AG04449 (cell line): ENCODE measurements around the gene NFIX.

Experiments used
- CTCF ChIA-PET: fragments of 350-600 bp; formaldehyde crosslinking; extraction: SDS; loops from one replicate; lab custom pipeline; 2021; ENCODE audit warnings: antibody characterized with exemption; lab: Yijun Ruan, JAX
- POLR2A ChIA-PET: fragments of 400-600, 350-600 bp; formaldehyde crosslinking; extraction: SDS; loops from one replicate; lab custom pipeline; 2020; ENCODE audit warnings: antibody characterized with exemption, inconsistent platforms; lab: Yijun Ruan, JAX
- DNase-seq: peaks from one replicate; pipeline ENCODE4 v3.0.0-alpha.2; 2010; ENCODE audit warnings: low read depth, low spot score
- H3K4me3 ChIP-seq: 2 replicates; pipeline ENCODE4 v1.5.1; 2011; ENCODE audit warnings: low read depth, mild to moderate bottlenecking, control low read depth, low read length
- CTCF ChIP-seq: IDR thresholded peaks from one replicate; pipeline ENCODE4 v1.5.1; 2011; ENCODE audit warnings: mild to moderate bottlenecking, moderate library complexity, low read length, control low read depth, inconsistent platforms; ENCODE audit not compliant: insufficient read depth; ENCODE audit errors: missing control alignments

The NFIX gene

GRCh38 chr19:13129384-13129783, 134.1 kb downstream of the NFIX start:
- CTCF ChIA-PET = interaction anchor here (1.2 to 2.2 kb wide), 4 partner anchors 10 to 164 kb away, joined by 6 to 9 read pairs (median 6); no protein-coding TSS in a partner anchor
- TF ChIP-seq CTCF = no peak
- H3K4me3 ChIP-seq = no peak overlapping the region
- POLR2A ChIA-PET = interaction anchor here (0.6 to 1.0 kb wide), 2 partner anchors 15 to 269 kb away, joined by 3 to 4 read pairs; no protein-coding TSS in a partner anchor
- DNase-seq = no peak

GRCh38 chr19:13130886-13131490, 135.7 kb downstream of the NFIX start:
- ChIA-PET CTCF (interaction anchor here (0.7 to 2.3 kb wide), 5 partner anchors 17 to 166 kb away, joined by 4 to 9 read pairs (median 6); no protein-coding TSS in a partner anchor), POLR2A (interaction anchor here (1.2 to 2.3 kb wide), 3 partner anchors 10 to 27 kb away, joined by 3 to 8 read pairs (median 4); partner anchors contain the start of genes IER2 and STX10)
- no peak overlapping the region for H3K4me3 ChIP-seq
- TF ChIP-seq CTCF = no peak
- no peak for DNase-seq

- POLR2A ChIA-PET = interaction anchor here (0.7 to 2.3 kb wide), 7 partner anchors 10 to 1250 kb away, joined by 3 to 8 read pairs (median 4); partner anchors contain the start of genes IER2, NACC1 and STX10
- TF ChIP-seq CTCF = no peak
- no peak for DNase-seq
These were observed 137.4 kb downstream of the NFIX start for GRCh38 chr19:13132471-13133180.

GRCh38 chr19:13133241-13133870, 138.1 kb downstream of the NFIX start:
- DNase-seq = no peak
- ChIA-PET CTCF (interaction anchor here (0.9 to 2.3 kb wide), 7 partner anchors 9 to 156 kb away, joined by 3 to 9 read pairs (median 3); no protein-coding TSS in a partner anchor), POLR2A (interaction anchor here (0.6 to 2.3 kb wide), 3 partner anchors 17 to 1495 kb away, joined by 4 to 8 read pairs (median 8); partner anchors contain the start of genes IER2 and STX10)
- no peak for TF ChIP-seq CTCF
- H3K4me3 ChIP-seq = no peak overlapping the region

More at GRCh38 chr19:13132471-13133180, 137.4 kb downstream of the NFIX start:
- CTCF ChIA-PET = interaction anchor here (0.9 to 2.3 kb wide), 11 partner anchors 9 to 167 kb away, joined by 3 to 9 read pairs (median 3); no protein-coding TSS in a partner anchor
- no peak overlapping the region for H3K4me3 ChIP-seq

- ChIA-PET POLR2A (no interaction called here), CTCF (interaction anchor here (0.7 to 2.1 kb wide), 3 partner anchors 16 to 169 kb away, joined by 3 to 6 read pairs (median 3); partner anchors contain the start of genes IER2 and STX10)
- no peak overlapping the region for H3K4me3 ChIP-seq
- no peak for DNase-seq
- no peak for TF ChIP-seq CTCF
These were observed 139.4 kb downstream of the NFIX start for GRCh38 chr19:13134626-13135025.
